Activated CD4-positive, alpha-beta T cell treated with anti-CD3 and anti-CD28 coated beads, Interleukin-2, amount 50 U/mL, for 4 hours (primary cell): ENCODE results near the gene TESK1.

Source experiments
- DNase-seq, 2 experiments: peaks; one replicate each; pipeline ENCODE4 v3.0.0-alpha.2; 2020

Gene TESK1, protein sequence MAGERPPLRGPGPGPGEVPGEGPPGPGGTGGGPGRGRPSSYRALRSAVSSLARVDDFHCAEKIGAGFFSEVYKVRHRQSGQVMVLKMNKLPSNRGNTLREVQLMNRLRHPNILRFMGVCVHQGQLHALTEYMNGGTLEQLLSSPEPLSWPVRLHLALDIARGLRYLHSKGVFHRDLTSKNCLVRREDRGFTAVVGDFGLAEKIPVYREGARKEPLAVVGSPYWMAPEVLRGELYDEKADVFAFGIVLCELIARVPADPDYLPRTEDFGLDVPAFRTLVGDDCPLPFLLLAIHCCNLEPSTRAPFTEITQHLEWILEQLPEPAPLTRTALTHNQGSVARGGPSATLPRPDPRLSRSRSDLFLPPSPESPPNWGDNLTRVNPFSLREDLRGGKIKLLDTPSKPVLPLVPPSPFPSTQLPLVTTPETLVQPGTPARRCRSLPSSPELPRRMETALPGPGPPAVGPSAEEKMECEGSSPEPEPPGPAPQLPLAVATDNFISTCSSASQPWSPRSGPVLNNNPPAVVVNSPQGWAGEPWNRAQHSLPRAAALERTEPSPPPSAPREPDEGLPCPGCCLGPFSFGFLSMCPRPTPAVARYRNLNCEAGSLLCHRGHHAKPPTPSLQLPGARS

DNA sequence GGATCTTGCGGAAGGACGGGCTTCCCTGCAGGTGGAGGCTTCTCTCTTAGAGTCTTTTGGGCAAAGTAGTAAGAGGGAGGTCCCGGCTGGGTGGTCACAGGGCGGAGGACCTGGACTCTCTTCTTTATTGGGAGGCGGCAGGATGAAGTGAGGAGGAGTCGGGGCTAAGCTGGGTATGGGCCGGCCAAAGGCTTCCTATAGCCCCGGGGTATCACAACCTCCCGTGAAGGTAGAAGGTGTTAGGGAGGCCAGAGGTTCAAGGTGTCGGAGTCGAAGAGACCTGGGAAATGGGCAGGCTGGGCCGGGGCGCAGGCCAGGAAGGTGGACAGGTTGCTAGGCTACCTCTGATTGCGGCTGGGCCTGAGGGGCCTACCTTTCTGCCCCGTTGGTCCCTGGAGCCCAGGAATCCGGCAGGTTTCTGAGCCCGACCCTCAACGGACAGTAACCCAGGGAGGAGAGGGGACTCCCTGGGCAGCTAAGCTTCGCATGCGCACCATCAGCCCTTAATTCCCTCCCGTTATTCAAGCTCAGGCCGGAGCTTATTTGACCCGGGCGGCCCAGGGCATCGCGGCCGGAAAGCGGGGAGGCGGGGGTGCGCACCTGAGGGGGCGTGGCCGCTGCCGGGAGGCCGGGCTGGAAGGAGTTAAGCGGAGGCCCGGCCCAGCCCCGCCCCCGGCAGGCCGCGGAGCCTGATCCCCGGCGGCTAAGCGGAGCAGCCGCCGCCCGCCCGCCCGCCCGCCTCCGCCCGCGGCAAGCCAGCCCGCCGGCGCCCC, at the start of gene TESK1:
TESK1 (plus strand) TSS at position 685 of the 773 bp plus-strand sequence. CDS start 358 bp downstream, outside the sequence.
- peak; percentile 73 to 77 for DNase-seq

DNA sequence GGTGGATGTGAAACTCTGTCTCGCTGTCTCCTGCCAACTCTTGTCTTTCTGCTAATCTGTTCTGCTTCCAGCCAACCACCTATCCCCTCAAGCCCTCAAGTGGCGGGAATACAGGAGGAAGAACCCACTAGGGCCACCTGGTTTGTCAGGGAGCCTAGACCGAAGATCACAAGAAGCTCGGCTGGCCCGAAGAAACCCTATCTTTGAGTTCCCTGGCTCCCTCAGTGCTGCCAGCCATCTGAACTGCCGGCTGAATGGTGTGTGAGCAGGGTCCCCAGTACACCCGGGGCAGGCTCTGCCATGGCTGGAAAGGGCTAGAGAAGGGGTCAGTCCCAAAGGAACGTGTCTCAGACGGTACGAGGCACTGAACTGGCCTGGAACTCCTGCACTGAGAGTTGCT, 49.2 kb upstream of the TESK1 start:
- no peak for DNase-seq

DNA sequence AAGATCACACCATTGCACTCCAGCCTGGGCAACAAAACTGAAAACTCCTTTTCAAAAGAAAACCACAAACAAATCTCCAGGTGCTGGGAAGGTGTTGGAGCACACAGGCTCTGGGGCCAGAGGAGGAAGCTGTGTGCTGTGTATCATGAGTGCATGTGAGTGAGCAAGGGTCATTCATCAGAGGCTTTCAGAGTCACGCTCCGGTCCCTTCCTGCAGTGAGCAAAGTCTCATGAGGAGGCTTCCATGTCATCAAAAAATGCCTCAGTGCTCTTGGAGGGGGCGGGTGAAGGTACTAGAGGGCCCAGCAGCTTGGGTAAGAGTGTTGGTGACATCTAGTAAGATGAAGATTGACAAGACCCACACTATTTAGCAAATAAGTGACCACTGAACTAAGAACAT, 48.3 kb upstream of the TESK1 start:
- DNase-seq, result no peak

DNA sequence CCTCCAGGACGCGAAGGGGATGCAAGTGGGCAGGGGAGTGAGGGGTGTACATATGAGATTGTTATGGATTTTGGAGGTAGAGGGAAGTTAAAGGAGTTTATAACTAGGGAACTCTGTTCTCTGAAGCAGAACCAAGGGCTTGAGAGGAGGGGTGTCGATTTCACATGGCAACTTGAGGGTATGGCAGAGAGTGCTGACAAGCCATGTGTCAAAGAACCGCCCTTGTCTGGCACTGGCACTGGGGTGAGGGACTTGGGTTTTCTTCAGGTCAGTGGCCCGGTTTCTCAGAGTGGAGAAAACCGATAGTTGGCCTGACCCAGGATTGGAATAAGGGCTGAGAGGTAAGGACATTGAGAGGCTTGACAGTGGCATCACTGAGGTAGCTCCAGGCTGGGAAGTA, 47.7 kb upstream of the TESK1 start:
- no peak for DNase-seq

DNA sequence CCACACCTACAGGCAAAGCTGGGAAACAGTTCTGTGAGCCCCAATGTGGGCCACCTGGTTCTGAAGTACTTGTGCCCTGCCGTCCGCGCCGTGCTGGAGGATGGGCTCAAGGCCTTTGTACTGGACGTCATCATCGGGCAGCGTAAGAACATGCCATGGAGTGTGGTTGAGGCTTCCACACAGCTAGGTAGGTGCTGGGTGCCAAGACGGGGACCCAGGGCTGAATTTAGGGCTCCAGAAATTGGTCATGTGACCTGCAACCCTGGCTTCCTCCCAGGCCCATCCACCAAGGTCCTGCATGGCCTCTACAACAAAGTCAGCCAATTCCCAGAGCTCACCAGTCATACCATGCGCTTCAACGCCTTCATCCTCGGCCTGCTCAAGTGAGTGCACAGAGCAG, 46.9 kb upstream of the TESK1 start:
- no peak for DNase-seq

DNA sequence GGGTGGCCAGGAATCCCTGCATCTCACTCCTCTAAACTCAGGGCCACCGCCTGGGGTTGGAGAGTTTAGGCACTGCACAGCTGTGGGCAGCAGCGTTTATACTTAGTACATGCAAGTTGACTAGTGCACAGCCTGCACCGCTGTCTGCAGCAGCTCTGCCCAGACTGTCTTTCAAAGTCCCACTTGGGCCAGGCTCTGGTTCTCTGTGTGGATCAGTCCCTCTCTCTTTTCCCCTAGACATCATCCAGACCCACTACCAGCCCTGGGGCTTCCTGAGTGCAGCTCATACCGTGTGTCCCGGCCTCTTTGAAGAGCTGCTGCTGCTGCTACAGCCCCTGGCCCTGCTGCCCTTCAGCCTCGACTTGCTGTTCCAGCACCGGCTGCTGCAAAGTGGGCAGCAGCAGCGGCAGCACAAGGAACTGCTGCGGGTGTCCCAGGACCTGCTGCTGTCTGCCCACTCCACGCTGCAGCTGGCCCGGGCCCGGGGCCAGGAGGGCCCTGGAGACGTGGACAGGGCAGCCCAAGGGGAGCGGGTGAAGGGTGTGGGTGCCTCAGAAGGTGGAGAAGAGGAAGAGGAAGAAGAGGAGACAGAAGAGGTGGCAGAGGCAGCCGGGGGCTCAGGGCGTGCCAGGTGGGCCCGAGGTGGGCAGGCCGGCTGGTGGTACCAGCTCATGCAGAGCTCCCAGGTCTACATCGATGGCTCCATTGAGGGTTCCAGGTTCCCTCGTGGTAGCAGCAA, 45.1 kb upstream of the TESK1 start:
- no peak for DNase-seq

DNA sequence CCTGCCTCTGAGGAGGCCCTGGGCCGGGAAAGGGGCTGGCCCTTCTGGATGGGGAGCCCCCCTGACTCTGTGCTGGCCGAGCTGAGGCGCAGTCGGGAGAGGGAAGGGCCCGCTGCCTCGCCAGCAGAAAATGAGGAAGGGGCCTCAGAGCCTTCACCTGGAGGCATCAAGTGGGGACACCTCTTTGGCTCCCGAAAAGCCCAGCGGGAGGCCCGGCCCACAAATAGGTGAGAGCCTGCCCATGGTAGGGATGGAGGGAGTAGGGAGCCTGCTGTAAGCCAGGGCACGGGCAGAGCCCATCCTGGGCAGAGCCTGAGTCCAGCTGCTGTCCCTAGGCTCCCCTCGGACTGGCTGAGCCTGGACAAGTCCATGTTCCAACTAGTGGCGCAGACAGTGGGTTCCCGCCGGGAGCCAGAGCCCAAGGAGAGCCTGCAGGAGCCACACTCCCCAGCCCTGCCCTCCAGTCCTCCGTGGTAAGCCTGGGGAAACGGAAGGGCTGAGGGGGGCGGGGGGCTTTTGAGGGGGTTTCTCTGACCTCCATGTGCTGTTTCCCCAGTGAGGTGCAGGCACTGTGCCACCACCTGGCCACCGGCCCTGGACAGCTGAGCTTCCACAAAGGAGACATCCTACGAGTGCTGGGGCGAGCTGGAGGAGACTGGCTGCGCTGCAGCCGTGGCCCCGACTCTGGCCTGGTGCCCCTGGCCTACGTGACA, 44.3 kb upstream of the TESK1 start:
- no peak for DNase-seq

DNA sequence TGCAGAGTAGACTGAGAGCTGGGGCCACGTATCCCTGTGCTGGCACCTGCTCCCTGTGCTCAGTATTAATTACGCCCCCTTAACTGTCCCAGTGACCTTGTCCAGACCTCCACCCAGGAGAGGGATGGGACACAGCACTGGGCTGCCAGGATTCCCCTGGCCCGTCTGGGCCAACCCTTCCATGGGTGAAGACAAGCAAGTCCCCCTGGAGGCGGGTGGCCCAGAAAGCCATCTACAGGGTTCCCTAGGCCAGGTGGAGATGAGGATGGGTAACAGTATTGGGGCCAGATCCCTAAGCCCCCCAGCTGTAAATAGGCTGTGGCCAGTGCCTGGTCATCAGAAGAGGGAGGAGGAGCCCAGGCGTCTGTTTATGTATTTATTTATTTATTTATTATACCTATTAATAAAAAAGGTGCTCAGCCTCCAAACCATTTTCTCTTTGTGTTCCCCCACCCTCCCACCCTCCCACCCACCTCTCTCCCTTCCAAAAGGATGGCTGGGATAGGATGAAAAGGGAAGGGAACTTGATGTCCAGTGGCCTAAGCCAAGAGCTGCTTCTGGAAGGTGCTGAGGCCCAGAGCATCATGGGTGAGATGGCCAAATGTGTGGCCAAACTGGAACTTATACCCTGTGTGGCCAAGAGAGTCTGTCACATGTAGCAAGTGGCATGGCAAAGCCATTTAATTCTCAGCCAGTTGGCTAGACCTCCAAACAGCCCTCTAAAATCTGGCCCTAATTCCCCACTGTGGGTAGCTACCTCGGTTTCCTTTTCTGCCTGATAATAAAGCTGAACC, 43.4 kb upstream of the TESK1 start:
- DNase-seq, result no peak

DNA sequence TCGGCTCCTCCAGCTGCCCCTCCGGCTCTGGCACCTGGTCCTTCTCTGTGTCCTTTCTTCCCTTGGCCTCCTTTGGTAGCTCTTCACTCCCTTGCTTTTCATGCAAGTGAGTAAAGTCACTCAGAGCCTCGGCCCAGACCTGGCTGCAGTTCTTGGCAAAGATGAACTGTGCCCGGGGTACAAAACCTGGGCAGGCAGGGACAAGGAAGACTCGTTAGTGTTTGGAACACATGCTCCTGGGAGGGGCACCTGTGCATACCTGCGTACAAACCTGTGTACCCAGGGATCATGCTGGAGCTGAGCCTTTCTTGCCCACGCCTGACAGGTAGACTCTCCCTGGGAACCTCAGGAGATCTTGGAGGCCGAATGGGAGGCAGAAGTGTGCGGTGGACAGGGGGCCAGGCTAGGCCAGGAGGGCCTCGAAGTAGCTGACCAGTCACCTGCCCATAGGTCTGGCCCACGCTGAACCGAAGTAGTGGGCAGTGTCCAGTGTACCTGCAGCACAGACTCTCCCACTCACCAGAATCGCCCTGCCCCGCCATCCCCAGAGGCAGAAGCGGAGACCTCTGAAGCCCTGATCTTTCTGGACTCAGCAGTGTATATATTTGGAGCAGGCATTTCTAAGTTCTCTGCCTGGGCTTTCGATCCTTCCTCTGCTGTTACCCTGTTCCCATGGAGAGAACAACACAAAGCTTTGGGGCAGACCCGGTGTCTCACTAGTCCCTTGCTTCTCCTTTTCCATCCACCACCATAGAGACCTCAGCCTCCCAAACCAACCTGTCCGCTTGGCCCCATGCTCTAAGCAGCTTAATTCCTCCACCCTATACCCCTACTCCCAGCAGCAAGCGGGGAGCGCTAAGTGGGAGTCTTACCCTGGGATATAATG, 41.9 kb upstream of the TESK1 start:
- DNase-seq, result no peak

DNA sequence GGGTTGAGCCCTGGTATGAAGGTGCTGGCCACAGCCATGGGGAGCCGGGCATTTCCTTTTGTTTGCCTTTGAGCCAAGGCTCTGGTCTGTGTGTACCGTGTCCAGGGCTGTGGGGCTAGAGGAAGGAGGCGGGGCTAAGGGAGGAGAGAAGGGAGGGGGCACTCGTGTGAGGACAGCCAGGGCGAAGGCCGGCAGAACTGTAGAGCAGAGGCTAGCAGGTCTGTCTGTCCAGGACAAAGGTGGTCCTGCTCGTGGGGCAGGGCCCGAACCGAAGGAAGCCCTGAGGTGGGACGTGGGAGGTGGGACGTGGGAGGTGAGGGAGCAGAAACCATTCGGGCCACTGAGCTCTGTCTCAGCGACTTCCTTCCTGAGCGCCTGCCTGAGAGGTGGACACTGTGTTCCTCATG, 41.3 kb upstream of the TESK1 start:
- no peak for DNase-seq

DNA sequence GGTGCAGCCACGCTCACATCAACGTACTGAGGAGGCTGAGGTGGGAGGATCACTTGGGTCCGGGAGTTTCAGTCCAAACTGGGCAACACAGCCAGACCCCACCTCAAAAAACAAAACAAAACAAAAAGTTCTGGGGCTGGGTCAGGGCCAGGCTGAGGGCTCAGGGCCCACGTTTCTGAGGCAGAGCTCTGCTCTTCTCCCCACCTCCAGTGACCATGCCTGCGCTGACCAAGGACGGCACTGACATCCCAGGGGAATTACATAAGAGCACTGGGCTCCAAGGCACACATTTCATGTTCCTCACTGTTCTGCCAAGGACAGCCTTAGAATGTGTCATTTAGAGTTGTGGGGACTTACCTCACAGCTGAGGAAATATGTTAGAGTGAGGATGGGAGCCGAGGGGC, 40.4 kb upstream of the TESK1 start:
- no peak for DNase-seq

DNA sequence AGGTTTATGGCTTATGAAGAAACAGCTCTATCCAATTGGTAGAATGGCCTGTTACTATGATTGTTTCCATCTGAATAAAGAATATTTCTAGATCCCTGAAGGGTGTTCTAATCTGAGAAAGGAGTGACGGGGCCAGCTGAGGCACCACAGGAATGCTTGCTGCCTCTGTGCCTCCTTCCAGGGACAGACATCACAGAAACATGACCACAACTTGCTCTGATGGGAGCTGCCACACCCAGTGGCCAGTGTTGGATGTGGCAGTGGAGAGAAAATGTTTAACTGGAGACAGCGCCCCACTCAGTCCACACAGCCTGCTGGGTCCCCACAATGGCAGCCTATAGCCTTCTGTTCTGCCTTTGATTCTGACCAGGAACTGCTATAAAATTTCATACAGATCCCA, 38.6 kb upstream of the TESK1 start:
- no peak for DNase-seq

DNA sequence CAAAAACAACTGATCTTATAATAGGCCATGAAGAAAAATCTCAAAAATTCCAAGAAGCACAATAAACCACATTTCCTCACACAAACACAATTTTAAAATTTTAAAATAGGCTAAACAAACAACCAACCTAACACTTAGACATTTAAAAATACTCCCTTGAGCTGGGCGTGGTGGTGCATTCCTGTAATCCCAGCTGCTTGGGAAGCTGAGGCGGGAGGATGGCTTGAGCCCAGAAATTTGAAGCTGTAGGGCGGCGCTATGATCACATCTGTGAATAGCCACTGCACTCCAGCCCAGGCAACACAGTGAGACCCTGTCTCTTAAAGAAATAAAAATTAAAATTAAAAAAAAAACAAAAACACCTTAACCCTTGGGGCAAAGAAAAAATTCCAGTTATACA, 36.9 kb upstream of the TESK1 start:
- DNase-seq, result no peak

DNA sequence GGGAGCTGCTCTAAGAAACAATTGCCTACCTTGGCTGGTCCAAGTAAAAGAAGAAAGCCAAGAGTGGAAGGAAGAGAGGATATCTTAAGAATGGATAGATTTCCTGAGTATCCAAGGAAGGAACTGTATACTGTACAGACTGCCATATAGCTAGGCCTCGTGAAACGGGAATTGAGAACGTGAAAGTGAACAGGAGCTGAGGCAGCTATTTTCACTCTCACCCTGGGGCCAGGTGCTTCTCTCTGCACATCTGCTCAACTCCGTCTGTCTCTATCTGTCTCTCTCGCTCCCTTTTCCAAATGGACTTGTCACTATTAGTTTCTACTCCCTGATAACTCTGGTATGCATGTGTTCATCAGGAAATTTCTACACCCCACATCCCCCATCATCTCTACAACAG, 35.9 kb upstream of the TESK1 start:
- DNase-seq, result no peak

DNA sequence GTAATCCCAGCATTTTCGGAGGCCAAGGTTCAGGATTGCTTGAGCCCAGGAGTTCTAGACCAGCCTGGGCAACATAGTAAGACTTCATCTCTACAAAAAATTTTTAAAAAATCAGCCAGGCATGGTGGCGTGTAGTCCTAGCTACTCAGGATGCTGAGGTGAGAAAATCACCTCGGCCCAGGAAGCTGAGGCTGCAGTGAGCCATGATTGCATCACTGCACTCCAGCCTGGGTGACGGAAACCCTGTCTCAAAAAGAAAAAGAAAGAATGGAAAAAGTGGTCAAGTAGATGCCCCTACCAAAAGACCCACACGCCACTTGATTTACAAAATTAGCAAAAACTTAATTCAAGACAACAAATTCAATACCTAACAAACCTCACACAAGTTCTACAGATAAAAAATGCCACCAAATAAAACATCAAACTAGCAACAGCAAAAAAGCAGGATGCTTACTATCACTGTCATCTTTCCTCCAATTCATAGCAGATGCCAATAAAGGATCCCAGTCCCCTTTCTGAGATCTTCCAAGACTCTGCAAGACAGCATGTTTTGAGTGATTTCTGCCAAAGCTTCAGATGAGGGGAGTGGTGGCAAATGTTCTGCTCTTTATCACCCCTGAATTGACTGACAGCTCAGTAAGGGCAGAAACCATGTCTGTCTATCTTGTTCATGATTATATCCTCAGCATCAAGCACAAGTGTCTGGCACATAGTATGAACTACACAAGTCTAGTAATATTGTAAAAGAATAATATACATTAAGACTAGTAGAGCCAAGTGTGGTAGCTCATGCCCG, 34.2 kb upstream of the TESK1 start:
- no peak for DNase-seq

DNA sequence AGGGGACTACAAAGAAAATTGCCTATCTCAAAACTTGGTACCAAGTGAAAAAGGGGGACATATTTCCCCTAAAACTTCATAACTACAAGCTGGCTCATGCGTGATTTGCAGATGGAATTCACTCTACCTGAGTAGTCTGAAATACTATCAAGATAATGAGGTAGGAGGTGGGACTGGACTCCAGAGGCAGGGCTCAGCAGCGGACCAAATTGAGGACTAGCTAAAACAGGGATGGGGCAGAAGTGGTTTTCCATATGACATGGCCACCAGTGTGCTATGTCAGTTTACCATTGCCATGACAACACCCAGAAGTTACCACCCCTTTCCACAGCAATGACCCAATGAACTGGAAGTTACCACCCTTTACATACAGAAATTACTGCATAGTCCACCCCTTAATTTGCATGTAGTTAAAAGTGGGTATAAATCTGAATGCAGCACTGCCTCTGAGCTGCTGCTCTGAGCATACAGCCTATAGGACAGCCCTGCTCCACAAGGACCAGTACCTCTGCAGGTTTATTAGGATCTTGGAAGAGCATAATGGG, 30.4 kb upstream of the TESK1 start:
- DNase-seq, result no peak

DNA sequence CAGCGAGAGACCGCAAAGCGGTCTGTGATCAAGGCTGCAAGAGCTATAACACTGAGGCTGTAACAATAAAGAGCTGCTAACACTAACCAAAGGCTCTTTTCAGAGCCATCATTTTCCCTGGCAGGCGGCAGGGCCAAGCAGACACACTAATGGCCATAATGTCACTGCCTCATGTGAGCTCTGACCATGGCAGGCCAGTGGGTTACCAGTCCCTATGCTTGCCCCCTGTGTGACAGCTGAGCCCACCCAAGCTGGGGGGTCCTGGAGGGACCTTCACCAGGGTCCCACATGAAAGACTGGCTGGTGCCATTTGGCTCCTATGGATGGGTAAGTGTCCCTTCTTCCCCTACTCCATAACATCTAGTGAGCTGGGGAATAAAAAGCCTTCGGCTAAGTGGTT, 29.6 kb upstream of the TESK1 start:
- no peak for DNase-seq

DNA sequence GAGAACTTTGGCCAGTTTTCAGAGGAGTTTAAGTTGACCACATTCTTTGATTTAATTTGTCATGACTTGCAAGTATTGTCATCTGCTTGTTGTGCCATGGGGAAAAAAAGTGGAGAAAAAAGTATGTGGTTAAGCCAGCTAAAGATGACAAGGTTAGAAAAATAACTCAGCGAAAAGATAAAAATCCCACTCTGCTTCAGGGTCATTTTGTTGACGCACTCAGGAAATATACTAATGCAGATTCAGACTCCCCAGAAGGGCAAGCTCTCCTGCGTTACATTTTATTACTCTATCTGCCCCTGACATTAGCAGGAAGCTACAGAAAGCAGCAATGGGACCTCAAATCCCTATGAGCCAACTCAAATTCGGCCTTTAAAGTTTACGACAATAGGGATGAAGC, 27.6 kb upstream of the TESK1 start:
- DNase-seq, result no peak

DNA sequence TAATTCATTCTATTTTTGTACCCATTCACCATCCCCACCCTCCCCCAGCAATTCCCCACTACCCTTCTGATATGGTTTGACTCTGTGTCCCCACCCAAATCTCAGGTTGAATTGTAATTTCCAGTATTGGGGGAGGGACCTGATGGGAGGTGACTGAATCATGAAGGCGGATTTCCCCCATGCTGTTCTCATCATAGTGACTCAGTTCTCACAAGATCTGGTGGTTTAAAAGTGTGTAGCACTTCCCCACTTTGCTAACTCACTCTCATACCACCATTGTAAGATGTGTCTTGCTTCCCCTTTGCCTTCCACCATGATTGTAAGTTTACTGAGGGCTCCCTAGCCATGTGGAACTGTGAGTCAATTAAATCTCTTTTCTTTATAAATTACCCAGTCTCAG, 25.9 kb upstream of the TESK1 start:
- DNase-seq, result no peak
